ENCODE measurements around the gene TMEM191B.
"Not testable (repeated sequence)": the region's sequence is repeated elsewhere in the genome, so short reads cannot be mapped to it uniquely, and the experiment has no call there.

DNA sequence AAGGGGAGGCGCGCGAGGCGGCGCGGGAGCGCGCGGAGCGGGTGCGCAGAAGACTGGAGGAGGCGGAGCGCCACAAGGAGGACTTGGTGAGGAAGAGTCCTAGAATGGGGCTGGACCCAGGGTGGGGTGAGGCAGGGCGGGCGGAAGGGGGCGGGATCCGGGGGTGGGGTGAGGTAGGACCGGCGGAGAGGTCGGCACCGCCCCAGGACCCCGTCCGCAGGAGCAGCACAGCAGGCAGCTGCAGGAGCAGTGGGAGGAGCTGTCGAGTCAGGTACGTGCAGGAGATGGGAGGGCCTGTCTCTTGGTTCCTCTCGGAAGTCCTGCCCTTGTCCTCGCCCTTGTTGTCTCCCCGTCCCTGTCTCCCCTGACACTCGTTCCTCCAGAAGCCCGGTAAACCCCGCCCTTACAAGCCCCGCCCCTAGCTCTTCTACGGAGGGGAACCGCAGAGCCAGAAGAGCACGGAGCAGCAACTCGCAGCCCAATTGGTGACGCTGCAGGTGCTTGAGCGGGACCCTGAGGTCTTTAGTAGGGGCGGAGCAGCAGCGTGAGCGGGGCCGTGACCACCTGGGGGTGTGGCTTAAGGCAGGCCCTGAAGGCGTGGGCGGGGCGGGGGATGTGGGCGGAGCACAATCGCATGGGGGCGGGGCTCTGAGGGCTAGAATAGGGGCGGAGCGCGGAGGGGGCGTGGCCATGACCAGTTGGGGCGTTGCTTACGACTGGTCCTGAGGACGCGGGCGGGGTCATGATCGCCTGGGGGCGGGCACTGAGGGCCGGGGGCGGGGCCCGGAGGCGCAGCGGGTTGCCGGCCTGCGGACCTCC is 1.2 kb downstream of the TMEM191B start:
- TF ChIP-seq CTCF, POLR2A (IDR thresholded peaks at IDR 0.05): not testable (repeated sequence)

Data from thyroid gland (tissue), 4 donors.